ENCODE measurements around the gene SEZ6L.

SEZ6L gene

DNA sequence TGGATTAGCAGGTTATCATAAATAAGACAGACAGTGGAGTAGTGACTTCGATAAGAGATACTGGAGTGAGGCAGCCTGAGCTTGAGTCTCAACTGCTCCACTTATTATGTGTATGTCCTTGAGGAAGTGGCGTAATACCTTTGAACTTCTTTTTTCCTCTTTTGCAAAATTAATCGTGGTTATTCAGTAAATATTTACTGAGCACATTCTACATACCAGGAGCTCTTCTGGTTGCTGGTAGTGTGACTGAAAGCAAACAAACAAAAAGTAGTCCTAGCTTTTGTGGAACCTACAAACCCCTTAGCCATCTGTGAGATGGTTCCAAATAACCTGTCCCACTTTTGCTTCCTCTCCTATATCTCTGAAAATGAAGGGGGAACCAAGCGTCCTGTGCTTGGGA lies 134.2 kb downstream of the SEZ6L start:
- no peak for DNase-seq

- DNase-seq: no peak
Measured at GRCh38 chr22:26304730-26305129, 135.5 kb downstream of the SEZ6L start.

GRCh38 chr22:26308467-26308866 lies 139.2 kb downstream of the SEZ6L start:
- DNase-seq: no peak

DNA sequence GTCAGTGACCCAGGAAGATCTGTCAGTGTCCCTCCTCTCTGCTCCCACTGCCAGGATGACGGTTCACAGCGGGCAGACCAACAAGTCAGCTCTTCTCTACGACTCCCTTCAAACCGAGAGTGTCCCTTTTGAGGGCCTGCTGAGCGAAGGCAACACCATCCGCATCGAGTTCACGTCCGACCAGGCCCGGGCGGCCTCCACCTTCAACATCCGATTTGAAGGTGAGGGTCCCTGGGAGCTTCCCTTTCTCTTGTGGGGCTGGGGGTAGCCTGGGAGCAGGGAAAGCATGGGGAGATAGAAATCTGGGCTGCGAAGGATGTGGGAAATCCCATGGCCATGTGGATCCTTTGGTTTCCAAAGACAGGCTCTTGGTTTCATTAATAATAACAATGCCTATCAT lies 141.4 kb downstream of the SEZ6L start:
- no peak for DNase-seq

DNA sequence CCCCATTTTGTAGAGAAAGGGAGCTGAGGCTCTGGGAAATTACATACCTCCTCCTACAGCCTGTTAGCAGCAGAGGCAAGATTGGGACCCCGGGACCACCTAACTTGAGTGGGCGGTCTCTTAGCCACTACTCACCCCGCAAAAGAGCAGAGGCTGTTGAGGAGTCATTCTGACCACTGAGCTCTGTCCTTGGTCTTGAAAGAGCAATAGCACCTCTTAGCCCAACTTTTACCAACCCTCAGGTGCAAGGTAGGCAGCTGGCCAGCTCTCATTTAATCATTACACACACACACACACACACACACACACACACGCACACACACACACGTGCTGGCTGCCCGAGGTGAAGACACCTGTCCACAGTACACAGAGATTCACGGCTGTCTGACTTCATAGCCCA lies 144.0 kb downstream of the SEZ6L start:
- DNase-seq: no peak

DNA sequence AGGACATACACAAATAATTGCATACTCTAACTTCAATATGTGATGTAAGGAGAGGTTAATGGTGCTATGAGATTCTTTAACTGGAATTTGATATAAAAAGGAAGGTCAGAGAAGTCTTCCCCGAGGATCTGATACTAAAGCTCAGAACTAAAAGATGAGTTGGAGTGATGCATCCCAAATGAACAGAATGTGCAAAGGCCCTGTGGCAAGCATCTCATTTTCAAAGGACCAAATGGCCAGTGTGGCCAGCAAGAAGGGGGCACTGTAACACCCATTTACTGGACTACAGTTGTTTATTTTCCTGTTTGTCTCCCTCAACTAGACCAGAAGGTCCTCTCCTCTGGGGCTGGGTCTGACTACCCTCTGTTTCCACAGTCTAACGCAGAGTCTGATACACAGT lies 144.9 kb downstream of the SEZ6L start:
- no peak for DNase-seq

DNA sequence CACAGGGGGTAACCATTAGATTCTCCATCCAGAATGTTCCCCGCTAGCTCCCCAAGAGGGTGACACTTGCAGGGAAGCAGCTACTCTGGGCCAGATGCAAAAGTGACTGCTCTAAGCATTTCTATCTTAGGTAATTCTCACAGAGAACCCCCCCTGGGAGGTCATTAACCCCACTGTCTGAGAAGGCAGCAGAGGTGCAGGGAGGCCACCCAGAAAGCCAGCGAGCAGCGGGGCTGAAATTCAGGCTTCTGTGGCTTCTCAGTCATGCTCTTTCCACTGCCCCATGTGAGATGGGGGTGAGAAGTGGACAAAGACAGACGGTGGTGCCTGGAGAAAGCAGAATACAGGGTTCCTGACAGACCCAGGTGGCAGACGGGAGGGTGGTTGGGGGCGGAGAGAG lies 145.4 kb downstream of the SEZ6L start:
- no peak for DNase-seq

DNA sequence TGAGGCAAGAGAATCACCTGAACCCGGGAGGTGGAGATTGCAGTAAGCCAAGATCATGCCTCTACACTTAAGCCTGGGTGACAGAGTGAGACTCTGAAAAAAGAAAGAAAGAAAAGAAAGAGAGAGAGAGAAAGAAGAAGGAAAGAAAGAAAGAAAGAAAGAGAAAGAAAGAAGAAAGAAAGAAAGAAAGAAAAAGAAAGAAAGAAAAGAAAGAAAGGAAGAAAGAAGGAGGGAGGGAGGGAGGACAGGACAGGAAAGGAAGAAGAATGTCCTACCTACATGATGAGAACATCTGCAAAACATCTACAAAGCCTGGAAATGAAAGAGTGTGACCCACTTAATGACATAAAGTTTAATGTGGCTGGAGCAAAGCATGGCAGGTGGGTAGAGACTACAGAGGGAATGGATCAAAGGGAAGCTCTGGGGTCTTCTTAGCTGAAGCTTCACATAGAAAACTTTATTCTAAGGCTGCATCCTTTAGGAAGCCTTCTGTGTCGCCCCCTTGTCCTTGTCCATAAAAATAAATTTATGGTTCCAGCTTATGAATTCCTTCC lies 147.5 kb downstream of the SEZ6L start:
- DNase-seq: no peak

- DNase-seq: no peak
Measured at GRCh38 chr22:26318975-26319374, 149.7 kb downstream of the SEZ6L start.

- no peak for DNase-seq
Measured at GRCh38 chr22:26320447-26320846, 151.2 kb downstream of the SEZ6L start.

GRCh38 chr22:26321469-26321913 lies 152.2 kb downstream of the SEZ6L start:
- peak; percentile 23 to 44 for DNase-seq

DNA sequence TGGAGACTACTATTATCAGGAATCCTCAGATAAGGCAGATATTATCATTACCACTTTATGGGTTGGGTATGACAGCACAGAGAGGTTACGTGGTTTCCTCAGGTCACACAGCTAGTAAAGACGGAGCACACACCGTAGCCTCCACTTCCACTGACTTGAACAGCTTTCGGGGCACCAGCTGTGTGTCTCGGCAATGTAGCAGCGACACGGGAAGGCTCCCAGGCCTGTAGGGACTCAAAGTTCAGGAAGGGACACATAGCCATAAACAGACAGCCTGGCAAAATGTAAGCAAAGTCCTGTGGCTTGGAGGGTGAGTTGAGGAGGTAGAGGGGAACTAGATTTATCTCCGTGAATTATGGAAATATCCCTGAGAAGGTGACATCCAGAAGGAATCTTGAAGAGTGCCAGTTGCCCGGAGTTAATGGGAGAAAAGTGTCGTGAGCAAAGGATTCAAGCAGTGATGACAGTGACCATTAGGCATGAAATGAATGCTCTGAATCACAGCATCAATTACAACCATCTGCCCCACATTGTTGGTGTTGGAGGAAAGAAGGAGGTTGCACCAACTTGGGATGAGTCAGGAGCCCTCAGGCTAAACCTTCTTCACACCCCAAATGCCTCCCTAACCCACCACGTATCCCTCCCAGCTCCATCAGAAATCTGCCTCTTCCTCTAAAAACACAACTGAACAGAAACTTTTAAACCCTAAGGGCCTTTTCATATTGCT lies 153.1 kb downstream of the SEZ6L start:
- DNase-seq: no peak

- no peak for DNase-seq
Measured at GRCh38 chr22:26323013-26323412, 153.8 kb downstream of the SEZ6L start.

- DNase-seq: no peak
Measured at GRCh38 chr22:26324150-26324549, 154.9 kb downstream of the SEZ6L start.

DNA sequence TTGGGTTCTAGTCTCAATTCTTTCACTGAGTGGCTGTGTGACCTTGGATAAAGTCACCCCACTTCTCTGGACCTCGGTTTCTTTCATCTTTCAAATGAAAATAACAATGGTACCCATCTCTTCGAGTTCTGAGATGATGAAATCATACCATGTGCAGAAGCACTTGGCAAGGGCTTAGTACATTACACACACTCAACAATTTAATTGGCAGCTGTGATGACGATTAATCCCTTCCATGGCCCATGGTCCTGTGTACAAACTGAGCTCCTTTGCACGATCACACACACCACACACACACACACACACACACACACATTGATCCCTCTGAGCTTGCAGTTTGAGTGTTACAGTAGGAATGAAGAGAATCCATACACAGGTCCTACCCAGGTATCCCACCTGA lies 156.4 kb downstream of the SEZ6L start:
- no peak for DNase-seq

- DNase-seq: no peak
Measured at GRCh38 chr22:26326803-26327202, 157.5 kb downstream of the SEZ6L start.

GRCh38 chr22:26327306-26327705 lies 158.0 kb downstream of the SEZ6L start:
- DNase-seq: no peak

DNA sequence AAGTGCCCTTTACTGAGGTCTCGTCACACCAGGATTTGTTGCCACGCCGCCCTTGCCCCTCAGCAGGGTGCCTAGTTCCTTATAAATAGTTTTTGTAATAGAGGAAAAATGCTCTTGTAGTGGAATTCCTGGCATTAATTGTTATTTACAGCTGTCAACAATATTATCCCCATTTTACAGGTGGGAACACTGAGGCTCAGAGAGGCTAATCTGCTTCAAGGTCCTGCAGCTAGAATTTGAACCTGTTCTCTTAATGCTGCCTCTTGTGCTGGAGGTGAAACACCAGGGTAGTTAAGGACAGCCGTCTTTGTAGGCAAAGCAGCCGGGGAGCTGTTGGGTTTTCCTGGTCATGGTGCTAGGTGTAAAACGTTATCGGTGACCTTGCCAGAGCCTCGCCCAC lies 159.0 kb downstream of the SEZ6L start:
- DNase-seq: no peak

DNA sequence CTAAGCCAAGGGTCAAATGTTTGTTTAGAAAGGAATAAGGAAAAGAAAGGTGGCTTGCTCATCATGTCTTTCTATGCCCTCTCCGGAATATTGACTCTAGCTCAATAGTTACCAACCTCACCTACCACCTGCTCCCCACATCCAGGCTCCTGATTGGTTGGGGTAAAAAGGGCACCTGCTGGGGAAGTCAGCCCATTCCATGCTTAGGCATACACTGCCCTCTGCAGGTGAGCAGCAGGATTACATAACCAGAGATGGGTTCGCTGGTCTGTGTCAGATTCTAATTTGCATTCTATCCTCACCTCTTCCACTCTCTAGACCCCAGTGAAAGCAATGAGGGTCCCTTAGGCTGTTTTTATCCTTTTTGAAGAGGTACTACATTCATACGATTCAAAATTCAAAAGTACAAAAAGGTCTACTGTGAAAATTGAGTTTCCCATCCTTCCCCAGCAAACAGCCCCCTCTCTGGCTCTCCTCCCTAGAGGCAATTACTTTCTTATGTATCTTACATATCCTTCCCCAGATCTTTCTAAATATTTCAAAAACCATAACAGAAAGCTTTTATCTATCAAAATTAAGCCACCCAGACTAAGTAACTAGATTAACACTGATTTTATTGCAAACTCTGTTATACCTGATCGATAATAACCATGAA lies 161.8 kb downstream of the SEZ6L start:
- DNase-seq: peak; percentile 10 to 24

- no peak for DNase-seq
Measured at GRCh38 chr22:26333088-26333800, 164.0 kb downstream of the SEZ6L start.

GRCh38 chr22:26334232-26334631 lies 165.0 kb downstream of the SEZ6L start:
- no peak for DNase-seq

DNA sequence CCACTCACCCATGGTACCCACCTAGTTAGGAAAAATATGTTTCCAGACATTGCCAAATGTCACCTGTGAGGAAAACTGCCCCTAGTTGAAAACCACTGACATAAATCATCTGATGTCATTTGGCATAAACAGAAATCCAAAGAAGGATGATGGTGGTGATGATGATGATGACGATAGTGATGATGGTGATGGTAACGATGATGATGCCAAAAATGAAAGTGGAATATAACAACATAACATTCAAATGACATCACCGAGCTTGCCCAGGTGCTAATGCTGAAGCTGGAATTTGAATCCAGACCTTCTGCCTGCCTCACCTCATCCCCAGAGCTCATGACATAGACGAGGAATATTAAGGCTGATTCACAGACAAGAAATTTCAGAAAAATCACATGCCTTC lies 167.5 kb downstream of the SEZ6L start:
- no peak for DNase-seq

- DNase-seq: no peak
Measured at GRCh38 chr22:26339755-26340154, 170.5 kb downstream of the SEZ6L start.
